HPDE6-E6E7 (cell line): Measurements from ENCODE around the gene COL18A1.

Experiments
- DNase-seq: peaks from one replicate; pipeline ENCODE4 v3.0.0; 2011; ENCODE audit warnings: missing footprints; ENCODE audit errors: extremely low spot score

Gene COL18A1

GRCh38 chr21:45383111-45383614 is 21.8 kb upstream of the COL18A1 start:
- DNase-seq, result no peak

GRCh38 chr21:45383615-45384201 is 21.3 kb upstream of the COL18A1 start:
- DNase-seq, result no peak

GRCh38 chr21:45384656-45385548 is 20.1 kb upstream of the COL18A1 start:
- DNase-seq, result no peak

GRCh38 chr21:45385549-45386050 is 19.4 kb upstream of the COL18A1 start:
- no peak for DNase-seq

GRCh38 chr21:45386336-45386727 is 18.6 kb upstream of the COL18A1 start:
- no peak for DNase-seq

GRCh38 chr21:45386728-45387371 is 18.1 kb upstream of the COL18A1 start:
- DNase-seq, result no peak

GRCh38 chr21:45387506-45387905 is 17.5 kb upstream of the COL18A1 start:
- no peak for DNase-seq

- DNase-seq, result no peak
Measured at GRCh38 chr21:45388011-45388521, 16.9 kb upstream of the COL18A1 start.

GRCh38 chr21:45388611-45389296 is 16.2 kb upstream of the COL18A1 start:
- no peak for DNase-seq

- no peak for DNase-seq
Measured at GRCh38 chr21:45390121-45390751, 14.7 kb upstream of the COL18A1 start.

- no peak for DNase-seq
Measured at GRCh38 chr21:45390831-45391742, 13.9 kb upstream of the COL18A1 start.

GRCh38 chr21:45391743-45392572 is 13.0 kb upstream of the COL18A1 start:
- DNase-seq, result no peak

GRCh38 chr21:45392573-45392971 is 12.4 kb upstream of the COL18A1 start:
- no peak for DNase-seq

- no peak for DNase-seq
Measured at GRCh38 chr21:45393021-45393420, 11.9 kb upstream of the COL18A1 start.

GRCh38 chr21:45393833-45394638 is 10.9 kb upstream of the COL18A1 start:
- DNase-seq, result no peak

- DNase-seq, result no peak
Measured at GRCh38 chr21:45396620-45396995, 8.4 kb upstream of the COL18A1 start.

- DNase-seq, result no peak
Measured at GRCh38 chr21:45397381-45397780, 7.6 kb upstream of the COL18A1 start.

GRCh38 chr21:45401054-45401518 is 3.9 kb upstream of the COL18A1 start:
- DNase-seq, result no peak
